GM19452 (cell line): ENCODE data around the gene LEF1.
"Not testable (repeated sequence)": the region's sequence is repeated elsewhere in the genome, so short reads cannot be mapped to it uniquely, and the experiment has no call there.

Experiments
- ATAC-seq: cut with Tn5 transposase; IDR thresholded peaks from one replicate; pipeline ENCODE4 v1.9.1; 2021; ENCODE audit not compliant: unreplicated experiment

Gene LEF1

GRCh38 chr4:108037884-108038283 is 130.8 kb downstream of the LEF1 start:
- no peak for ATAC-seq

GRCh38 chr4:108036213-108036612 is 132.5 kb downstream of the LEF1 start:
- peak; percentile 79 for ATAC-seq

GRCh38 chr4:108035691-108036090 is 133.0 kb downstream of the LEF1 start:
- ATAC-seq, result no peak

GRCh38 chr4:108034565-108034964 is 134.2 kb downstream of the LEF1 start:
- ATAC-seq, result no peak

- no peak for ATAC-seq
Observed at GRCh38 chr4:108033348-108033747, 135.4 kb downstream of the LEF1 start.

GRCh38 chr4:108031427-108032083 is 137.2 kb downstream of the LEF1 start:
- ATAC-seq, result no peak

- peak; percentile 86 for ATAC-seq
Observed at GRCh38 chr4:108030332-108030731, 138.4 kb downstream of the LEF1 start.

- no peak for ATAC-seq
Observed at GRCh38 chr4:108029731-108030130, 139.0 kb downstream of the LEF1 start.

- ATAC-seq, result no peak
Observed at GRCh38 chr4:108029016-108029720, 139.6 kb downstream of the LEF1 start.

GRCh38 chr4:108024878-108025165 is 143.9 kb downstream of the LEF1 start:
- ATAC-seq, result no peak

- no peak for ATAC-seq
Observed at GRCh38 chr4:108024085-108024877, 144.5 kb downstream of the LEF1 start.

GRCh38 chr4:108018884-108019187 is 149.9 kb downstream of the LEF1 start:
- ATAC-seq, result no peak

GRCh38 chr4:108018040-108018883 is 150.5 kb downstream of the LEF1 start:
- peak; percentile 84 for ATAC-seq

GRCh38 chr4:108013955-108014354 is 154.8 kb downstream of the LEF1 start:
- ATAC-seq, result no peak

GRCh38 chr4:108013327-108013726 is 155.4 kb downstream of the LEF1 start:
- ATAC-seq, result no peak

- not testable (repeated sequence) for ATAC-seq
Observed at GRCh38 chr4:108012382-108012781, 156.3 kb downstream of the LEF1 start.

- ATAC-seq, result no peak
Observed at GRCh38 chr4:108010167-108010566, 158.6 kb downstream of the LEF1 start.

GRCh38 chr4:108008721-108009120 is 160.0 kb downstream of the LEF1 start:
- ATAC-seq, result no peak

GRCh38 chr4:108007984-108008383 is 160.7 kb downstream of the LEF1 start:
- ATAC-seq, result no peak

GRCh38 chr4:108006361-108006760 is 162.4 kb downstream of the LEF1 start:
- no peak for ATAC-seq

GRCh38 chr4:108005807-108006206 is 162.9 kb downstream of the LEF1 start:
- no peak for ATAC-seq
